Mucosa of stomach (tissue), 1 donor: ENCODE results near the gene RIGI.

Experiments used
- H3K27me3 ChIP-seq: one replicate; pipeline ENCODE4 v1.7.0; 2013; ENCODE audit warnings: mild to moderate bottlenecking, low read length; ENCODE audit not compliant: control insufficient read depth, insufficient read depth
- H3K36me3 ChIP-seq: one replicate; pipeline ENCODE4 v1.7.0; 2013; ENCODE audit warnings: low read length; ENCODE audit not compliant: control insufficient read depth, insufficient read depth
- H3K4me1 ChIP-seq: one replicate; pipeline ENCODE4 v1.7.0; 2013; ENCODE audit warnings: mild to moderate bottlenecking, low read length; ENCODE audit not compliant: control insufficient read depth, insufficient read depth
- H3K4me3 ChIP-seq: one replicate; pipeline ENCODE4 v1.7.0; 2013; ENCODE audit warnings: low read length
- H3K9ac ChIP-seq: one replicate; pipeline ENCODE4 v1.7.0; 2013; ENCODE audit warnings: mild to moderate bottlenecking, low read length, moderate library complexity
- H3K9me3 ChIP-seq: one replicate; pipeline ENCODE4 v1.7.0; 2013; ENCODE audit warnings: mild to moderate bottlenecking, low read length, moderate library complexity; ENCODE audit not compliant: control insufficient read depth
- donor health status: Pancreatic carcinoma.

Gene RIGI

GRCh38 chr9:32526041-32526706 lies at the start of gene RIGI:
Gene RIGI (minus strand): TSS chr9:32526196. CDS start chr9:32526166, 30 bp downstream.
- H3K4me1 ChIP-seq = no peaks in the 10 kb centered on the region
- H3K4me3 ChIP-seq = peak within 1 kb of the TSS; percentile 81
- no peaks in the 10 kb centered on the region for H3K36me3 ChIP-seq
- H3K27me3 ChIP-seq = no peaks in the 10 kb centered on the region
- H3K9ac ChIP-seq = peak within 1 kb of the TSS; percentile 83
- H3K9me3 ChIP-seq = no peaks in the 10 kb centered on the region

- Histone ChIP-seq H3K9me3 (no peaks in the 10 kb centered on the region), H3K4me1 (peaks cover 11% of the 10 kb centered on the region), H3K9ac (no peak overlapping the region), H3K27me3 (no peaks in the 10 kb centered on the region), H3K4me3 (no peak overlapping the region), H3K36me3 (no peaks in the 10 kb centered on the region)
These were observed 48.9 kb upstream of the RIGI start for GRCh38 chr9:32574858-32575257.

GRCh38 chr9:32573821-32574220 lies 47.8 kb upstream of the RIGI start:
- peak overlapping the region; percentile 85 for H3K9ac ChIP-seq

GRCh38 chr9:32572900-32573523 lies 47.0 kb upstream of the RIGI start, which contains the start of gene NDUFB6:
Gene NDUFB6 (minus strand): TSS chr9:32573159. CDS start chr9:32573060, 99 bp downstream.
- H3K9ac ChIP-seq = peak within 1 kb of the TSS; percentile 85
- peak within 1 kb of the TSS; percentile 52 for H3K4me3 ChIP-seq

More at GRCh38 chr9:32573821-32574220, 47.8 kb upstream of the RIGI start:
- H3K4me1 ChIP-seq = peaks cover 11% of the 10 kb centered on the region
- H3K9me3 ChIP-seq = no peaks in the 10 kb centered on the region
- no peaks in the 10 kb centered on the region for H3K27me3 ChIP-seq
- no peaks in the 10 kb centered on the region for H3K36me3 ChIP-seq
- no peak overlapping the region for H3K4me3 ChIP-seq

GRCh38 chr9:32571969-32572899 lies 46.2 kb upstream of the RIGI start:
- H3K9ac ChIP-seq = peak overlapping the region; percentile 85
- H3K4me1 ChIP-seq = peaks cover 11% of the 10 kb centered on the region
- no peaks in the 10 kb centered on the region for H3K9me3 ChIP-seq
- peak overlapping the region; percentile 52 for H3K4me3 ChIP-seq
- H3K36me3 ChIP-seq = no peaks in the 10 kb centered on the region
- H3K27me3 ChIP-seq = no peaks in the 10 kb centered on the region

More at GRCh38 chr9:32572900-32573523, 47.0 kb upstream of the RIGI start, which contains the start of gene NDUFB6:
- peaks cover 11% of the 10 kb centered on the region for H3K4me1 ChIP-seq
- H3K27me3 ChIP-seq = no peaks in the 10 kb centered on the region
- H3K36me3 ChIP-seq = no peaks in the 10 kb centered on the region
- no peaks in the 10 kb centered on the region for H3K9me3 ChIP-seq

- Histone ChIP-seq H3K27me3 (no peaks in the 10 kb centered on the region), H3K9ac (no peak overlapping the region), H3K4me3 (no peak overlapping the region), H3K9me3 (no peaks in the 10 kb centered on the region), H3K4me1 (peaks cover 11% of the 10 kb centered on the region), H3K36me3 (no peaks in the 10 kb centered on the region)
These were observed 44.3 kb upstream of the RIGI start for GRCh38 chr9:32570262-32570661.

GRCh38 chr9:32566770-32567169 lies 40.8 kb upstream of the RIGI start:
- no peak overlapping the region for H3K4me3 ChIP-seq
- no peaks in the 10 kb centered on the region for H3K36me3 ChIP-seq

GRCh38 chr9:32565967-32566366 lies 40.0 kb upstream of the RIGI start:
- no peak overlapping the region for H3K4me3 ChIP-seq
- no peak overlapping the region for H3K9ac ChIP-seq
- H3K36me3 ChIP-seq = no peaks in the 10 kb centered on the region
- H3K27me3 ChIP-seq = no peaks in the 10 kb centered on the region
- no peaks in the 10 kb centered on the region for H3K9me3 ChIP-seq
- H3K4me1 ChIP-seq = no peaks in the 10 kb centered on the region

More at GRCh38 chr9:32566770-32567169, 40.8 kb upstream of the RIGI start:
- Histone ChIP-seq H3K9me3 (no peaks in the 10 kb centered on the region), H3K4me1 (peaks cover 5% of the 10 kb centered on the region), H3K9ac (no peak overlapping the region), H3K27me3 (no peaks in the 10 kb centered on the region)

GRCh38 chr9:32558408-32558934 lies 32.5 kb upstream of the RIGI start:
- Histone ChIP-seq H3K4me3 (no peak overlapping the region), H3K36me3 (no peaks in the 10 kb centered on the region), H3K4me1 (no peaks in the 10 kb centered on the region), H3K27me3 (no peaks in the 10 kb centered on the region), H3K9me3 (no peaks in the 10 kb centered on the region), H3K9ac (no peak overlapping the region)

- Histone ChIP-seq H3K27me3 (no peaks in the 10 kb centered on the region), H3K9ac (no peak overlapping the region)
These were observed 28.6 kb upstream of the RIGI start for GRCh38 chr9:32554591-32554990.

GRCh38 chr9:32554107-32554506 lies 28.1 kb upstream of the RIGI start:
- Histone ChIP-seq H3K9me3 (no peaks in the 10 kb centered on the region), H3K4me1 (peaks cover 8% of the 10 kb centered on the region), H3K9ac (no peak overlapping the region), H3K27me3 (no peaks in the 10 kb centered on the region), H3K4me3 (no peak overlapping the region), H3K36me3 (no peaks in the 10 kb centered on the region)

More at GRCh38 chr9:32554591-32554990, 28.6 kb upstream of the RIGI start:
- Histone ChIP-seq H3K36me3 (no peaks in the 10 kb centered on the region), H3K4me1 (peaks cover 8% of the 10 kb centered on the region), H3K4me3 (no peak overlapping the region), H3K9me3 (no peaks in the 10 kb centered on the region)
